ENCODE data around the gene TRIM9.
A peak's percentile ranks its signal among the peaks of the same experiment; 100 is the strongest.

TRIM9 gene

DNA sequence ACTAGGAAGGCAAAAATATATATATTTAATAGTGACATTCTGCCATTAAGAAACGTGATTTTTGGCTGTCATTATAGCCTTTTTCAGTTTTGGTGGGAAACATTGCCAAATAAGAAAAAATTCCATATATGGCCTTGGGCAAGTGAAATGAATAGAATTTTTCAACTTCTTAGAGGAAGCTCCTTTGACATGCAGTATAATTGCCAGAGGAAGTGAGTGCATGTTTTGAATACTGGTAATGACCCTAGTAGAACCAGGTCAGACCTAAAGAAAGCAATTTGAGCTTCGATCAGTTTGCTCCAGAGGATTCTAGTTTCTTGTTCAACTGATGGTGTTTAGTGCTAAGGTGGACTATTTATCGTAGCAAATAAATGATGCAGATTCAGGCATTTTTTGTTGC is 26.2 kb upstream of the TRIM9 start:
- Histone ChIP-seq H3K9me3 (replicated peaks in 1 of 11) (no peaks in the 10 kb centered on the region; a peak in 1 of 22 replicates), H3K27me3 (no peaks in the 10 kb centered on the region), H4K20me1 (no peaks in the 10 kb centered on the region), H3K36me3 (no peaks in the 10 kb centered on the region), H3K4me1 (peaks cover 0 to 4% (median 0%) of the 10 kb centered on the region in 10 experiments; a peak in 1 of 20 replicates), H3K27ac (no peak overlapping the region), H3K4me3 (no peak overlapping the region), H3K4me2 (no peak overlapping the region), H3K9ac (no peak overlapping the region)
- no peak for TF ChIP-seq Cebpa-rat (IDR thresholded peaks at IDR 0.05)

DNA sequence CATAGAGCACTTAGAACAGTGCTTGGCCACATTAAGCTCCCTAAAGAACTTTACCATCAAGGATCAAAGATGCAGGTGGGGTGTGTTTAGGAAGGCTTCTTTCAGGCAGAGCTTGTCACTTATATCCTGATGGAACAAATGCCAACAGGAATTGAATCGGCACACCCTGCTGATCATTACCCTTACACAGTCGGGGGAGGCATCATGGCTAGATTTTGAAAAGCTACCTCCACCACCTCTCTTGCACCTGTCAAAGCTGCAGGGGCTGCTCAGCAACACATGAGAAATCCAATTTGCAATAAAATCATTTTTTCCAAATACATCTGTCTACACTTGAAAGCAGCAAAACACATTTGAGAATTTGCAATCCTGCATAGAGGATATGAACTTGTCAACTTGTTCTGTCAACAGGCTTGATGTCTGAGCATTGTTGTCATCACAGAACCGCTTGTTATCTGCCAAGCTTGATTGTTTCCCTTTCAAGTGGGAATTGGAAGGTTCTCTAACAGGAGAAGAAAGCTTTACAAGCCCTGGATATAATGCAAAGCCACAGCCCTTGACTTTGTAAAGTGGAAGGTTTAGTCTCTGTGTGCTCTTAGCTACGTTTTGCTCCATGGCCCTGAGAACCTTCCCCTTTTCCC is 24.6 kb upstream of the TRIM9 start:
- Histone ChIP-seq H3K4me3 (no peak overlapping the region), H3K36me3 (no peaks in the 10 kb centered on the region), H3K9ac (no peak overlapping the region), H3K4me2 (no peak overlapping the region), H4K20me1 (no peaks in the 10 kb centered on the region), H3K9me3 (replicated peaks in 1 of 11) (no peaks in the 10 kb centered on the region), H3K4me1 (peaks cover 0 to 4% (median 0%) of the 10 kb centered on the region in 10 experiments; a peak in 1 of 20 replicates), H3K27me3 (no peaks in the 10 kb centered on the region), H3K27ac (no peak overlapping the region)
- no peak for TF ChIP-seq Cebpa-rat (IDR thresholded peaks at IDR 0.05)

DNA sequence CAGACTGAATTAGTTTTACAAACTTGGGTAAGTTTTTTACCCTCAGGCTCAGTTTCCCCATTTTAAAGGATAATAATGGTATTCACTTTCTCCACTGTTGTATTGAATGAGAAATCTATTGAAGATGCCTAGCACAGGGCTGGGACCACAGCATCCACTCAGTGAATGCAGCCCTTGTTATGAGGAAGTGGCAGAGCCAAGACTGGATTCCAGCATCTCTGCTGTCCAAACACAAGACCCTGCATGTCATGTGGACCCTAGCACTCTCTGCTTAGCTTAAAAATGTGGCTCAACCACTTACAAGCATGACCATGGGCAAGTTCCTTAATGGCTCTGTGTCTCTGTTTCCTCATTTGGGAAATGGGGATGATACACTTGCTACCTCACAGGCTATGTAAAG is 24.1 kb upstream of the TRIM9 start:
- Histone ChIP-seq H3K4me2 (no peak overlapping the region), H3K27me3 (no peaks in the 10 kb centered on the region), H3K9me3 (replicated peaks in 1 of 11) (no peaks in the 10 kb centered on the region), H3K4me1 (peaks cover 0 to 4% (median 0%) of the 10 kb centered on the region in 10 experiments; a peak in 1 of 20 replicates), H3K36me3 (no peaks in the 10 kb centered on the region), H3K9ac (no peak overlapping the region), H3K4me3 (no peak overlapping the region), H4K20me1 (no peaks in the 10 kb centered on the region), H3K27ac (no peak overlapping the region)
- TF ChIP-seq Cebpa-rat (IDR thresholded peaks at IDR 0.05) = no peak

DNA sequence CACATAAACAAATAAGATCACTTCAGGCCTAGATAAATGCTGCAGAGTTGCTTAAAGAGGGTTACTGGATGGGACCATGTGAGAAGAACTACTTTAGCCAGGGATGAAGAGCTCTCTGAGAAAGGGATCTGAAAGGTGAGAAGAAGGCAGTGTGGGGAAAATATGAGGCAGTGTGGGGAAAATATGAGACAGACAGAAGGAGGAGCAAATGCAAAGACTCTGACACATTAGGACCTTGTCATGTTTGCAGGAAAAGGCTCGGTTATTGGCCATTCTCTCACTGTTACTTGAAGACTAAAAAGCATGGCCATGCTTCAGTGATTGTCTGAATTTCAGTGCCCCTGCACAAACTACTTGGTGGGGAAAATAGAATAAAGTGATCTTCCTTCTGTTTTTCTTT is 22.7 kb upstream of the TRIM9 start:
- Histone ChIP-seq H3K9me3 (replicated peaks in 1 of 11) (no peaks in the 10 kb centered on the region), H3K4me2 (no peak overlapping the region), H3K27ac (no peak overlapping the region), H3K4me3 (no peak overlapping the region), H4K20me1 (no peaks in the 10 kb centered on the region), H3K4me1 (peaks cover 0 to 4% (median 0%) of the 10 kb centered on the region in 10 experiments; a peak in 1 of 20 replicates), H3K36me3 (no peaks in the 10 kb centered on the region), H3K27me3 (no peaks in the 10 kb centered on the region), H3K9ac (no peak overlapping the region)
- TF ChIP-seq Cebpa-rat (IDR thresholded peaks at IDR 0.05) = no peak

DNA sequence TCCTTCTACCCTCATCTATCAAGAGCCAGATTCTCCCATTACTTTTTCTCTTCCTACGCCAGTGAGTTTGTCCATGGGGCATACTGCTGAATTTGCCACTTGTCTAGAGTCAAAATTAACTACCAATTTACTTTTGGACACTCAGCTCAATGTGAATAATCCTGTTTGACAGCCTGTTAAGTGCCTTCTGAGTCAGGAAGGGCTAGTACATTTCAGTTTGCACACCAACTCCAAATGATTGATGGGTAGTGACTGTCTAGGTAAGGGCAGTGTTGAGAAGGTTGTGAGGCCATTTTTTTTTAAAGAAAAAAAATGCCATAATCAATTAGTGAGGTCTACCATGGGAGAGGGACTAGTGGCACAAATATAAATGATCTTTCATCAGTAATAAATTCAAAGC is 21.8 kb upstream of the TRIM9 start:
- no peak overlapping the region for H3K4me2 ChIP-seq
- H3K36me3 ChIP-seq = no peaks in the 10 kb centered on the region
- H3K9me3 ChIP-seq (replicated peaks in 1 of 11) = no peaks in the 10 kb centered on the region
- H3K4me3 ChIP-seq = no peak overlapping the region
- H3K27ac ChIP-seq = no peak overlapping the region
- no peaks in the 10 kb centered on the region for H3K27me3 ChIP-seq
- H3K9ac ChIP-seq = no peak overlapping the region
- H3K4me1 ChIP-seq = peaks cover 0 to 4% (median 0%) of the 10 kb centered on the region in 10 experiments; a peak in 1 of 20 replicates
- no peak for TF ChIP-seq Cebpa-rat (IDR thresholded peaks at IDR 0.05)
- H4K20me1 ChIP-seq = no peaks in the 10 kb centered on the region

DNA sequence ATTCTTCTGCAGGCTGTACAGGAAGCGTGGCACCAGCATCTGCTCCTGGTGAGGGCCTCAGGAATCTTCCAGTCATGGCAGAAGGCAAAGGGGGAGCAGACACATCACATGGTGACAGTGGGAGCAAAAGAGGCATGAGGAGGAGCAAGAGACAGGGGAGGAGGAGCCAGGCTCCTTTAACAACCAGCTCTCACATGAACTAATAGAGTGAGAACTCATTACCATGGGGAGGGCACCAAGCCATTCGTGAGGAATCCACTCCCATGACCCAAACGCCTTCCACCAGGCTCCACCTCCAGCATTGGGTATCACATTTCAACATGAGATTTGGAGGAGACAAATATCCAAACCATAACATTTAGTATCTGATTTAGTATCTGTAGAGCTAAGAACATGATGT is 14.7 kb upstream of the TRIM9 start:
- Histone ChIP-seq H3K9me3 (replicated peaks in 1 of 11) (no peaks in the 10 kb centered on the region), H3K36me3 (no peaks in the 10 kb centered on the region), H3K4me1 (peaks cover 0 to 17% (median 11%) of the 10 kb centered on the region in 10 experiments; a peak in 15 of 20 replicates), H3K9ac (no peak overlapping the region), H4K20me1 (no peaks in the 10 kb centered on the region), H3K4me2 (no peak overlapping the region), H3K27me3 (no peaks in the 10 kb centered on the region), H3K4me3 (no peak overlapping the region), H3K27ac (no peak overlapping the region)
- no peak for TF ChIP-seq Cebpa-rat (IDR thresholded peaks at IDR 0.05)

DNA sequence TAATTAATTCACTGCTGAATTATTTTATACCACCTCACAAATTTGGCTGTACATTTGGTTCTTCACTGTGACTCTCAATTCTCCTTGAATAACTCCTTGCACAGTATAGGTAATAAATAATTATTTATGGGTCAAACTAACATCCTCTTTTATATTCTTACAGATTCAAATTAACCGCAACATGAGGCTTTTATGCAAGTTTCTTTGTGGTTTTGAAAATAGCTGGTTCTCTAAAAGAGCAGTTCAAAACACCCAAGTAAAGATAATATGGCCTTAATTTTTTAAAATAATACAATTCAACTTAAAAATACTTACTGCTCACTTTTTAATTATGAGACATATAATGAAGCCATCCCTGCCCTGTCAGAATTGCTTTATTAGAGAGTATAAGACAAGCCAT is 12.9 kb upstream of the TRIM9 start:
- Histone ChIP-seq H3K9me3 (replicated peaks in 1 of 11) (no peaks in the 10 kb centered on the region), H3K9ac (no peak overlapping the region), H3K4me1 (peaks cover 0 to 17% (median 11%) of the 10 kb centered on the region in 10 experiments; a peak in 15 of 20 replicates), H3K27ac (no peak overlapping the region), H3K4me2 (peak overlapping the region in 5 of 11 experiments; percentile 13 to 50 (median 45); a peak in 7 of 22 replicates), H3K36me3 (no peaks in the 10 kb centered on the region), H4K20me1 (no peaks in the 10 kb centered on the region), H3K27me3 (no peaks in the 10 kb centered on the region), H3K4me3 (no peak overlapping the region)
- no peak for TF ChIP-seq Cebpa-rat (IDR thresholded peaks at IDR 0.05)

DNA sequence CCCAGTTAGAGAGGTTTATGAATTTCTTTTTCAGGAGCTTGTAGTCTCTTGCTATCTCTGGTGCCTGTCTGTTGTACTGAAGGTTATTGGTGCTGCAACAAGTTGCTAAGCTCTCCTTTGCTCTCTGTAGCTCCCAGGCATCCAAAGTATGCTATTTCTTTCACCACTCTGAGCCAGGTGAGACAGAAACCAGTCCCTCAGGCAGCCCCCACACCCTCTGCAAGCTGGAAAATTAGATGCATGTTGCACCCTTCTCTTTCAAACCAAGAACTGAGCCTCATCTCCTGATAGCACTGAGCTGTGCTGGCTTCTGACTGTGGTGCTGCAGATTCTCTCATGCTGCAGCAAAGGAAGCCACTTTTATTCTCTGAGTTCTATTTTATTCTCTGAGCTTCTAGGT is 9.6 kb upstream of the TRIM9 start:
- Histone ChIP-seq H3K4me3 (no peak overlapping the region), H3K27me3 (no peaks in the 10 kb centered on the region), H3K27ac (no peak overlapping the region), H3K4me1 (peaks cover 0 to 17% (median 11%) of the 10 kb centered on the region in 10 experiments; a peak in 15 of 20 replicates), H3K9me3 (replicated peaks in 1 of 11) (no peaks in the 10 kb centered on the region), H3K4me2 (no peak overlapping the region), H3K36me3 (no peaks in the 10 kb centered on the region), H4K20me1 (no peaks in the 10 kb centered on the region), H3K9ac (no peak overlapping the region)
- TF ChIP-seq Cebpa-rat (IDR thresholded peaks at IDR 0.05) = no peak

DNA sequence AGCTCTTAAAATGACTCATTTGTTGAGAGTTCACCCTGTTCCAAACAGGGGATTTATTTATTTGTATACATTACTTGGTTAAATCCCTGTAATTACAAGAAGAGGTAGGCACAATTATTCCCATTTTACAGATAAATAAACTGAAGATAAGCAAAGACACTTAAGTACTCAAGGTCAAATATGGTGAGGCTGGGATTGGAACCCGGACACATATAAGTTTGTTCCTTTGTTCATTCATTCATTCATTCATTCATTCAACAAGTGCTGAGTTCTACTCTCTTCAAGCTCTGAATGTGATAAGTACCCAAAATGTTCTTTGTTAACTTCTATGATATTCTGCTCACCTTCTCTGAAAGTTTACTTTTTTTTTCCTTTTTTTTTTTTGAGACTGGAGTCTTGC is 2.4 kb upstream of the TRIM9 start:
- no peak overlapping the region for H3K9ac ChIP-seq
- no peak overlapping the region for H3K4me2 ChIP-seq
- no peak overlapping the region for H3K4me3 ChIP-seq
- H3K9me3 ChIP-seq (replicated peaks in 1 of 11) = no peaks in the 10 kb centered on the region; a peak in 1 of 22 replicates
- H3K27me3 ChIP-seq = peaks cover 17 to 27% (median 22%) of the 10 kb centered on the region in 11 experiments
- H4K20me1 ChIP-seq = peaks cover 0 to 8% (median 0%) of the 10 kb centered on the region in 11 experiments; a peak in 1 of 22 replicates
- peaks cover 12 to 29% (median 22%) of the 10 kb centered on the region in 10 experiments for H3K4me1 ChIP-seq
- H3K36me3 ChIP-seq = no peaks in the 10 kb centered on the region
- TF ChIP-seq Cebpa-rat (IDR thresholded peaks at IDR 0.05) = no peak
- no peak overlapping the region for H3K27ac ChIP-seq

DNA sequence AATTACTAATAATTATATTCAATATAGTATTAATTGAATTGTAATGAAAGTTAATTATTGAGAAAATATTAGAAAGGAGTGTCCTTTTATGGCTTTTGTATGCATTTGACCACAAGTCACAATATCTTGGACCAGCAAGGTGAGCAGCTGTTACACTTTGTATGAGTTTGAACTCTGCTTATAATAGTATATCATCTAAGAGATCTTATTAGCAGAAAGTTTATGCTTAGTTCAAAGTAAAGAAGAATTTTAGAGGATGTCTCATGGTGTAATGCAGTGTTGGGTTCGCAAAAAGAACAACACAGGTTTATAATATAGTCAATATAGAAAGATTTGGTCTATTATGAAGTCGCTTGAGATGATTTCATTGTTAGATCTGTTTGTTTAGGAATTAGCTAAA is 2.0 kb upstream of the TRIM9 start:
- H3K4me3 ChIP-seq = no peak overlapping the region
- H3K27ac ChIP-seq = no peak overlapping the region
- H3K36me3 ChIP-seq = no peaks in the 10 kb centered on the region
- peaks cover 0 to 8% (median 0%) of the 10 kb centered on the region in 11 experiments; a peak in 1 of 22 replicates for H4K20me1 ChIP-seq
- H3K9me3 ChIP-seq (replicated peaks in 1 of 11) = no peaks in the 10 kb centered on the region; a peak in 1 of 22 replicates
- no peak overlapping the region; a peak in 1 of 22 replicates for H3K4me2 ChIP-seq
- H3K27me3 ChIP-seq = peaks cover 17 to 28% (median 22%) of the 10 kb centered on the region in 11 experiments
- H3K4me1 ChIP-seq = peaks cover 12 to 29% (median 22%) of the 10 kb centered on the region in 10 experiments
- no peak for TF ChIP-seq Cebpa-rat (IDR thresholded peaks at IDR 0.05)
- no peak overlapping the region for H3K9ac ChIP-seq
